ENCODE results near the gene SEL1L. TPM values are rescaled to one million over a fixed set of nuclear protein-coding genes. Genes with fewer than 3 reads are reported as not detected.

SEL1L gene
- total and polyA plus RNA-seq, 2 experiments from 2014 or later, result 20.6 to 22.6 TPM

DNA sequence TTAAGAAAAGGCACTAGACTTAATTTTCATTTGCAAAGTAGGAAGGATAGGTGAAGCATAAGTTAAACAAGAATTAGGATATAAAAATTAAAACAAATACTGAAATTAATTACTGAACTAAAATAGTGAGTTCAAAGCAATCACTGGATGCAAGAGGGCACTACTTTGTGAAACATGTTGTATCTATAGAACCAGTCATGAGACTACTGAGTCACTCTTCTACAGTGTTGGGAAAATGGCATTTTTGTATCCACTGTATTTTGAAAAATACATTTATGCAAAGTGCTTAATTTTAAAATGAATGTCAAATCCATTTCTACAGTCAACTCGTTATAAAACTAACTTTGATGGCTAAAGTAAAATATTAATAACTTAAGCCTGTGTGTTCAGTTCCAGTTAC lies 47.9 kb downstream of the SEL1L start:
- Histone ChIP-seq H3K79me2 (replicated peaks; ENCODE audit: insufficient read depth) (no peaks in the 10 kb centered on the region), H3K27me3 (ENCODE audit: insufficient read depth) (no peaks in the 10 kb centered on the region), H3F3A (replicated peaks; ENCODE audit: low read depth) (no peaks in the 10 kb centered on the region), H3K9me2 (ENCODE audit: insufficient read depth) (no peaks in the 10 kb centered on the region), H2AFZ (no peak overlapping the region), H4K20me1 (replicated peaks; ENCODE audit: insufficient read depth) (no peaks in the 10 kb centered on the region), H3K27ac (ENCODE audit: low read depth) (no peak overlapping the region), H3K4me1 (ENCODE audit: insufficient read depth) (no peaks in the 10 kb centered on the region), H3K4me3 (no peak overlapping the region), H3K36me3 (ENCODE audit: insufficient read depth) (peaks cover 33% of the 10 kb centered on the region), H3K4me2 (no peak overlapping the region)
- Mint-ChIP-seq H3K27ac (no peak overlapping the region), H3K36me3 (ENCODE audit: low read depth) (peaks cover 13% of the 10 kb centered on the region; the same call in 2 of the 3 replicates), H3K4me1 (no peaks in the 10 kb centered on the region), H3K27me3 (ENCODE audit: insufficient read depth, low read depth, poor library complexity) (no peaks in the 10 kb centered on the region), H3K4me3 (no peak overlapping the region), H3K9me3 (no peaks in the 10 kb centered on the region)
- DNase-seq (ENCODE audit: low spot score), result no peak
- ATAC-seq, result no peak
- no peak for TF ChIP-seq CREB1 (CRISPR knock-in tag; IDR thresholded peaks at IDR 0.05; ENCODE audit: low read depth)
- TF ChIP-seq ZNF462 (CRISPR knock-in tag; IDR thresholded peaks at IDR 0.05), result no peak
- TF ChIP-seq ZNF114 (CRISPR knock-in tag; IDR thresholded peaks at IDR 0.05), result no peak
- no peak for TF ChIP-seq EZH2phosphoT487 (IDR thresholded peaks at IDR 0.05; ENCODE audit: unreplicated experiment)
- no peak for TF ChIP-seq EZH2 (IDR thresholded peaks at IDR 0.05; ENCODE audit: low read depth, unreplicated experiment)
- TF ChIP-seq, protein P1, sequence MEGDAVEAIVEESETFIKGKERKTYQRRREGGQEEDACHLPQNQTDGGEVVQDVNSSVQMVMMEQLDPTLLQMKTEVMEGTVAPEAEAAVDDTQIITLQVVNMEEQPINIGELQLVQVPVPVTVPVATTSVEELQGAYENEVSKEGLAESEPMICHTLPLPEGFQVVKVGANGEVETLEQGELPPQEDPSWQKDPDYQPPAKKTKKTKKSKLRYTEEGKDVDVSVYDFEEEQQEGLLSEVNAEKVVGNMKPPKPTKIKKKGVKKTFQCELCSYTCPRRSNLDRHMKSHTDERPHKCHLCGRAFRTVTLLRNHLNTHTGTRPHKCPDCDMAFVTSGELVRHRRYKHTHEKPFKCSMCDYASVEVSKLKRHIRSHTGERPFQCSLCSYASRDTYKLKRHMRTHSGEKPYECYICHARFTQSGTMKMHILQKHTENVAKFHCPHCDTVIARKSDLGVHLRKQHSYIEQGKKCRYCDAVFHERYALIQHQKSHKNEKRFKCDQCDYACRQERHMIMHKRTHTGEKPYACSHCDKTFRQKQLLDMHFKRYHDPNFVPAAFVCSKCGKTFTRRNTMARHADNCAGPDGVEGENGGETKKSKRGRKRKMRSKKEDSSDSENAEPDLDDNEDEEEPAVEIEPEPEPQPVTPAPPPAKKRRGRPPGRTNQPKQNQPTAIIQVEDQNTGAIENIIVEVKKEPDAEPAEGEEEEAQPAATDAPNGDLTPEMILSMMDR (conservative IDR thresholded peaks at IDR 0.05; ENCODE audit: low read depth in 2 of 2), result no peak
- no peak for TF ChIP-seq STAT1 (IDR thresholded peaks at IDR 0.05; ENCODE audit: unreplicated experiment)
- no peak for TF ChIP-seq POLR2AphosphoS5 (IDR thresholded peaks at IDR 0.05; ENCODE audit: low read depth)
- TF ChIP-seq, protein P2, sequence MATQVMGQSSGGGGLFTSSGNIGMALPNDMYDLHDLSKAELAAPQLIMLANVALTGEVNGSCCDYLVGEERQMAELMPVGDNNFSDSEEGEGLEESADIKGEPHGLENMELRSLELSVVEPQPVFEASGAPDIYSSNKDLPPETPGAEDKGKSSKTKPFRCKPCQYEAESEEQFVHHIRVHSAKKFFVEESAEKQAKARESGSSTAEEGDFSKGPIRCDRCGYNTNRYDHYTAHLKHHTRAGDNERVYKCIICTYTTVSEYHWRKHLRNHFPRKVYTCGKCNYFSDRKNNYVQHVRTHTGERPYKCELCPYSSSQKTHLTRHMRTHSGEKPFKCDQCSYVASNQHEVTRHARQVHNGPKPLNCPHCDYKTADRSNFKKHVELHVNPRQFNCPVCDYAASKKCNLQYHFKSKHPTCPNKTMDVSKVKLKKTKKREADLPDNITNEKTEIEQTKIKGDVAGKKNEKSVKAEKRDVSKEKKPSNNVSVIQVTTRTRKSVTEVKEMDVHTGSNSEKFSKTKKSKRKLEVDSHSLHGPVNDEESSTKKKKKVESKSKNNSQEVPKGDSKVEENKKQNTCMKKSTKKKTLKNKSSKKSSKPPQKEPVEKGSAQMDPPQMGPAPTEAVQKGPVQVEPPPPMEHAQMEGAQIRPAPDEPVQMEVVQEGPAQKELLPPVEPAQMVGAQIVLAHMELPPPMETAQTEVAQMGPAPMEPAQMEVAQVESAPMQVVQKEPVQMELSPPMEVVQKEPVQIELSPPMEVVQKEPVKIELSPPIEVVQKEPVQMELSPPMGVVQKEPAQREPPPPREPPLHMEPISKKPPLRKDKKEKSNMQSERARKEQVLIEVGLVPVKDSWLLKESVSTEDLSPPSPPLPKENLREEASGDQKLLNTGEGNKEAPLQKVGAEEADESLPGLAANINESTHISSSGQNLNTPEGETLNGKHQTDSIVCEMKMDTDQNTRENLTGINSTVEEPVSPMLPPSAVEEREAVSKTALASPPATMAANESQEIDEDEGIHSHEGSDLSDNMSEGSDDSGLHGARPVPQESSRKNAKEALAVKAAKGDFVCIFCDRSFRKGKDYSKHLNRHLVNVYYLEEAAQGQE (IDR thresholded peaks at IDR 0.05; ENCODE audit: unreplicated experiment), result no peak
- TF ChIP-seq JUNB (IDR thresholded peaks at IDR 0.05; ENCODE audit: unreplicated experiment), result no peak
- TF ChIP-seq ETS1 (IDR thresholded peaks at IDR 0.05), result no peak
- TF ChIP-seq NANOG (IDR thresholded peaks at IDR 0.05; ENCODE audit: borderline replicate concordance), result no peak
- TF ChIP-seq ZNF331 (CRISPR knock-in tag; IDR thresholded peaks at IDR 0.05; ENCODE audit: low read depth), result no peak
